Adrenal gland (tissue), 12 donors: ENCODE measurements around the gene PEAK1. TPM values are rescaled to one million over a fixed set of nuclear protein-coding genes. Genes with fewer than 3 reads are reported as not detected.

Source experiments
- DNase-seq, 7 donors: peaks; one replicate each; pipeline ENCODE4 v3.0.0-alpha.2; 2019 to 2020
- H3K27ac ChIP-seq, 5 donors: fragments of 200-600 bp; sonication (generic) in 4 of 5; 1 replicate in 3 of 5; 2 replicates in 2 of 5; pipeline versions ENCODE4 v1.5.1 to v1.8.0; 2016 to 2020; ENCODE audit warnings: mild to moderate bottlenecking in 1 of 5
- H3K27me3 ChIP-seq: fragments of 200-600 bp; 2 replicates; pipeline ENCODE4 v1.8.0; 2021
- H3K36me3 ChIP-seq, 2 donors: fragments of 200-600 bp; replicated peaks in 1 of 2; 1 replicate in 1 of 2; 2 replicates in 1 of 2; pipeline versions ENCODE4 v1.5.1 to v1.8.0; 2018 to 2022
- H3K4me1 ChIP-seq, 2 donors: fragments of 200-600 bp; replicated peaks in 1 of 2; 1 replicate in 1 of 2; 2 replicates in 1 of 2; pipeline versions ENCODE4 v1.5.1 to v1.8.0; 2018 to 2021
- H3K4me3 ChIP-seq, 4 donors: fragments of 200-600 bp; sonication (generic) in 3 of 4; one replicate each; pipeline ENCODE4 v1.5.1; 2016 to 2018
- H3K9me3 ChIP-seq, 3 donors: fragments of 200-600 bp; sonication (generic) in 1 of 3; replicated peaks in 1 of 3; 1 replicate in 2 of 3; 2 replicates in 1 of 3; pipeline versions ENCODE4 v1.5.1 to v1.8.0; 2016 to 2021
- CTCF ChIP-seq, 6 experiments: fragments of 450-650 bp in 4 of 6; fragments of 200-600 bp in 2 of 6; sonication (generic) in 1 of 6; IDR thresholded peaks; 1 replicate in 5 of 6; 2 replicates in 1 of 6; pipeline versions ENCODE4 v1.5.1 to v1.8.0; 2016 to 2021; ENCODE audit warnings: antibody characterized with exemption in 6 of 6, mild to moderate bottlenecking in 2 of 6, moderate library complexity in 1 of 6
- POLR2A ChIP-seq, 2 donors: fragments of 450-650 bp; IDR thresholded peaks; one replicate each; pipeline ENCODE4 v1.6.1; 2017; ENCODE audit warnings: antibody characterized with exemption in 2 of 2, mild to moderate bottlenecking in 2 of 2, moderate library complexity in 1 of 2
- WGBS, 4 donors: extraction: QIAGEN DNeasy Blood & Tissue Kit in 2 of 4; methylation state at CpG; one replicate each; pipeline versions ENCODE4 v1.1.5 to v1.1.7; 2013 to 2017; 5-methylcytosine and 5-hydroxymethylcytosine counted together
- intact Hi-C, 2 donors: fragments of 100-400 bp; cut with DNase I; formaldehyde crosslinking; loops; one replicate each; pipeline versions ENCODE4 v1.14.1 to v1.15.0; 2022 to 2023
- polyA plus RNA-seq, 3 donors: library from polyadenylated mRNA; stranded (reverse); fragments of 200-250 nt in 2 of 3; fragments of 350-450 nt in 1 of 3; fragmentation: Illumina TruSeq in 1 of 3; extraction: RNeasy Lipid Tissue Mini Kit (QIAGEN cat#74804) in 1 of 3; gene quantifications; one replicate each; pipeline ENCODE4 v1.2.3, GENCODE V29; 2013 to 2014
- total RNA-seq, 9 donors: library from RNA; depleted of rRNA in 4 of 9; stranded (reverse); fragments of >200 nt in 4 of 9; fragments of 120-200 nt in 1 of 9; fragmentation: NEBNext Ultra II Directional in 1 of 9; extraction: Animal tissue kit (Norgen Biotek cat#: 25700) in 1 of 9; gene quantifications; one replicate each; pipeline versions ENCODE4 v1.1.0 to v1.2.4, GENCODE V29; 2013 to 2023
- donor health status: healthy with polysubstance abuse.
- donor health status: Bipolar disorder and iron deficiency.
- donor health status: DM: yes; HTN: yes; CAD: no.
- donor health status: DM: no; HTN: no; CAD: no.
- donor health status: DM: no; HTN: no; CAD: no.
- donor health status: DM: yes; HTN: yes; CAD: no.

The PEAK1 gene
- total and polyA plus RNA-seq, 12 donors: 3.1 to 68.4 (median 26.4) TPM

GRCh38 chr15:77243135-77243534, 176.8 kb downstream of the PEAK1 start:
- Histone ChIP-seq H3K27me3 (no peaks in the 10 kb centered on the region), H3K9me3 (peaks cover 0 to 4% (median 0%) of the 10 kb centered on the region in 3 donors), H3K36me3 (no peaks in the 10 kb centered on the region), H3K4me3 (no peak overlapping the region), H3K4me1 (no peaks in the 10 kb centered on the region), H3K27ac (no peak overlapping the region)
- no peak for DNase-seq
- no peak for TF ChIP-seq POLR2A (IDR thresholded peaks at IDR 0.05)
- no peak for TF ChIP-seq CTCF (IDR thresholded peaks at IDR 0.05)
- WGBS, 4 donors: 70 to 87% (median 80%) methylated on average over 2 of the region's 2 CpGs
- intact Hi-C loops: no loop called here

GRCh38 chr15:77239882-77240608, 179.9 kb downstream of the PEAK1 start:
- H3K27ac ChIP-seq: no peak overlapping the region
- no peak overlapping the region for H3K4me3 ChIP-seq
- no peak for DNase-seq
- no peak for TF ChIP-seq CTCF (IDR thresholded peaks at IDR 0.05)
- no peak for TF ChIP-seq POLR2A (IDR thresholded peaks at IDR 0.05)
- H3K4me1 ChIP-seq: no peaks in the 10 kb centered on the region
- 81 to 90% (median 85%) methylated on average over 2 of the region's 2 CpGs for WGBS, 4 donors
- intact Hi-C loops: no loop called here
- peaks cover 0 to 4% (median 0%) of the 10 kb centered on the region in 3 donors for H3K9me3 ChIP-seq
- H3K27me3 ChIP-seq: no peaks in the 10 kb centered on the region
- H3K36me3 ChIP-seq: no peaks in the 10 kb centered on the region

- no peak for DNase-seq
- Histone ChIP-seq H3K4me1 (no peaks in the 10 kb centered on the region), H3K27me3 (no peaks in the 10 kb centered on the region), H3K36me3 (no peaks in the 10 kb centered on the region), H3K4me3 (no peak overlapping the region), H3K27ac (no peak overlapping the region), H3K9me3 (peaks cover 0 to 4% (median 0%) of the 10 kb centered on the region in 3 donors)
- intact Hi-C loops: no loop called here
- TF ChIP-seq CTCF (IDR thresholded peaks at IDR 0.05) (no peak), POLR2A (IDR thresholded peaks at IDR 0.05) (no peak)
- WGBS, 4 donors: 95 to 100% (median 96%) methylated on average over 2 of the region's 2 CpGs
These were observed 184.3 kb downstream of the PEAK1 start for GRCh38 chr15:77235566-77235965.

- intact Hi-C loops: no loop called here
- Histone ChIP-seq H3K9me3 (no peaks in the 10 kb centered on the region), H3K4me3 (no peak overlapping the region), H3K4me1 (peaks cover 0 to 14% of the 10 kb centered on the region in 2 donors), H3K36me3 (no peaks in the 10 kb centered on the region), H3K27ac (no peak overlapping the region), H3K27me3 (no peaks in the 10 kb centered on the region)
- DNase-seq: no peak
- TF ChIP-seq POLR2A (IDR thresholded peaks at IDR 0.05) (no peak), CTCF (IDR thresholded peaks at IDR 0.05) (no peak)
These were observed 191.1 kb downstream of the PEAK1 start for GRCh38 chr15:77228828-77229227.
